K562 (cell line): ENCODE data around the gene SLC26A8. TPM values are rescaled to one million over a fixed set of nuclear protein-coding genes. Genes with fewer than 3 reads are reported as not detected.

ENCODE experiments used
- ATF1 ChIP-seq, 2 experiments: fragments of 450-650 bp in 1 of 2; IDR thresholded peaks; 2 replicates each; pipeline ENCODE4 v1.6.1; 2016; ENCODE audit warnings: missing compliant biosample characterization in 1 of 2, missing genetic modification characterization in 1 of 2
- CBX8 ChIP-seq: fragments of 200-600 bp; sonication (generic); IDR thresholded peaks from 2 replicates; pipeline ENCODE4 v1.6.1; 2012; ENCODE audit warnings: borderline replicate concordance, mixed run types, low read depth, mild to moderate bottlenecking, moderate library complexity, mixed read lengths, low read length, control low read depth, inconsistent platforms; ENCODE audit not compliant: poor library complexity, severe bottlenecking; ENCODE audit errors: extremely low read depth
- ERF ChIP-seq: fragments of 450-650 bp; formaldehyde crosslinking; IDR thresholded peaks from 2 replicates; pipeline ENCODE4 v1.4.0; 2020; ENCODE audit warnings: mild to moderate bottlenecking, mixed read lengths
- HDAC8 ChIP-seq: fragments of 450-650 bp; IDR thresholded peaks from 2 replicates; pipeline ENCODE4 v1.6.1; 2016; ENCODE audit warnings: mild to moderate bottlenecking, missing genetic modification characterization, moderate library complexity, missing compliant biosample characterization
- HLTF ChIP-seq: fragments of 450-650 bp; IDR thresholded peaks from 2 replicates; pipeline ENCODE4 v1.6.1; 2016
- KLF16 ChIP-seq: IDR thresholded peaks from 2 replicates; pipeline ENCODE4 v1.6.1; 2016; ENCODE audit warnings: antibody characterized with exemption
- MCM3 ChIP-seq: fragments of 450-650 bp; IDR thresholded peaks from 2 replicates; pipeline ENCODE4 v1.6.1; 2016
- NFYB ChIP-seq: IDR thresholded peaks from 2 replicates; pipeline ENCODE4 v1.6.1; 2011; ENCODE audit warnings: mild to moderate bottlenecking, moderate library complexity; ENCODE audit not compliant: insufficient read length; ENCODE audit errors: extremely low read depth
- PKNOX1 ChIP-seq: fragments of 450-650 bp; IDR thresholded peaks from 2 replicates; pipeline ENCODE4 v1.6.1; 2016
- ZBTB9 ChIP-seq: fragments of 450-650 bp; formaldehyde crosslinking; IDR thresholded peaks from 2 replicates; pipeline ENCODE4 v1.4.0; 2020; ENCODE audit warnings: mild to moderate bottlenecking, moderate library complexity
- ZNF212 ChIP-seq: fragments of 450-650 bp; formaldehyde crosslinking; IDR thresholded peaks from 2 replicates; pipeline ENCODE4 v1.4.0; 2020; ENCODE audit warnings: mild to moderate bottlenecking
- polyA plus RNA-seq, 8 experiments: library from polyadenylated mRNA; depleted of rRNA in 4 of 8; stranded (reverse) in 5 of 8; unstranded in 3 of 8; fragments of >200 nt; fragmentation: Nextera tagmentation in 2 of 8; fragmentation: Illumina TruSeq in 1 of 8; extraction: Ambion mirVana in 2 of 8; extraction: Trizol in 1 of 8; gene quantifications; 2 replicates each; pipeline versions ENCODE4 v1.2.1 to v1.2.3, GENCODE V29; 2011 to 2014; ENCODE audit warnings: inconsistent platforms in 1 of 8, missing spikeins in 1 of 8
- total RNA-seq, 7 experiments: library from RNA; depleted of rRNA in 6 of 7; stranded (reverse); fragments of >200 nt in 6 of 7; fragmentation: Illumina TruSeq in 2 of 7; extraction: Trizol in 2 of 7; gene quantifications; 2 replicates each; pipeline versions ENCODE4 v1.2.1 to v1.2.3, GENCODE V29; 2011 to 2021; ENCODE audit warnings: low replicate concordance in 1 of 7
- TF ChIP-seq, protein P1 (sequence below): sonication (generic); formaldehyde crosslinking; IDR thresholded peaks from 2 replicates; pipeline ENCODE4 v1.8.0; 2023; ENCODE audit warnings: mild to moderate bottlenecking, missing genetic modification reagents

Gene SLC26A8
- total and polyA plus RNA-seq, 9 of the 15 experiments (the other 6 are each of a cell fraction or from before 2014, with no cell fraction given): not detected

DNA sequence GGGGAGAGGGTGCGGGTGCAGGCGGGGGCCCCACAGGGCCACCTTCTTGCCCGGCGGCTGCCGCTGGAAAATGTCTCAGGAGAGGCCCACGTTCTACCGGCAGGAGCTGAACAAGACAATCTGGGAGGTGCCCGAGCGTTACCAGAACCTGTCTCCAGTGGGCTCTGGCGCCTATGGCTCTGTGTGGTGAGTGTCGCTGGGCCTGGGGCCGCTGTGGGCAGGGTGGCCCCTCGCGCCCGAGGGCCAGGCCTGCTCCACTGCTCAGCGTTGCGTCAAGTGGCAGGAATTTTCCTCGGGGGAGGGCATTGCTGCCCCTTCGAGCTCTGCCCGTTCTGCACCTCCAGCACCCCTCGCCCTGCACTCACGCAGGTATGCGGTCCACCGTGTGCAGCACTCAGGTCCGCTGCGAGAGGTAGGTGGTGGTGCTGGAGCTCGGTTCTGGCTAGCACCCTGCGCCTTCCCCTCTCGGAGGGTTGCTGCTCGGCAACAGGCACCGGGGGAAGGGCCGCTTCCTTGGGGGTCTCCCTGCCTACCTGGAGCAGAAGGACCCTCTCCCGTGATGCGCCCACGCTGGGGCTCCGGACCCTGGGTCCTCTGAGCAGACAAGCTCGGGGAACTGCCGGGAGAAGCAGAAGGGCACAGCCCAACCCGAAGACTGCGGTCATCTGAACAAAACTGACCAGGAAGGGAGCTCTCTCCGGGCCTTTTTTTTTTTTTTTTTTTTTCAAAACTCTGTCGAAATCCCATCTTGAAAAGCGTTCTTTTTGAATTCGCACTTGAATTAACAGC lies 3.8 kb upstream of the SLC26A8 start (continued):
- TF ChIP-seq, protein P1, sequence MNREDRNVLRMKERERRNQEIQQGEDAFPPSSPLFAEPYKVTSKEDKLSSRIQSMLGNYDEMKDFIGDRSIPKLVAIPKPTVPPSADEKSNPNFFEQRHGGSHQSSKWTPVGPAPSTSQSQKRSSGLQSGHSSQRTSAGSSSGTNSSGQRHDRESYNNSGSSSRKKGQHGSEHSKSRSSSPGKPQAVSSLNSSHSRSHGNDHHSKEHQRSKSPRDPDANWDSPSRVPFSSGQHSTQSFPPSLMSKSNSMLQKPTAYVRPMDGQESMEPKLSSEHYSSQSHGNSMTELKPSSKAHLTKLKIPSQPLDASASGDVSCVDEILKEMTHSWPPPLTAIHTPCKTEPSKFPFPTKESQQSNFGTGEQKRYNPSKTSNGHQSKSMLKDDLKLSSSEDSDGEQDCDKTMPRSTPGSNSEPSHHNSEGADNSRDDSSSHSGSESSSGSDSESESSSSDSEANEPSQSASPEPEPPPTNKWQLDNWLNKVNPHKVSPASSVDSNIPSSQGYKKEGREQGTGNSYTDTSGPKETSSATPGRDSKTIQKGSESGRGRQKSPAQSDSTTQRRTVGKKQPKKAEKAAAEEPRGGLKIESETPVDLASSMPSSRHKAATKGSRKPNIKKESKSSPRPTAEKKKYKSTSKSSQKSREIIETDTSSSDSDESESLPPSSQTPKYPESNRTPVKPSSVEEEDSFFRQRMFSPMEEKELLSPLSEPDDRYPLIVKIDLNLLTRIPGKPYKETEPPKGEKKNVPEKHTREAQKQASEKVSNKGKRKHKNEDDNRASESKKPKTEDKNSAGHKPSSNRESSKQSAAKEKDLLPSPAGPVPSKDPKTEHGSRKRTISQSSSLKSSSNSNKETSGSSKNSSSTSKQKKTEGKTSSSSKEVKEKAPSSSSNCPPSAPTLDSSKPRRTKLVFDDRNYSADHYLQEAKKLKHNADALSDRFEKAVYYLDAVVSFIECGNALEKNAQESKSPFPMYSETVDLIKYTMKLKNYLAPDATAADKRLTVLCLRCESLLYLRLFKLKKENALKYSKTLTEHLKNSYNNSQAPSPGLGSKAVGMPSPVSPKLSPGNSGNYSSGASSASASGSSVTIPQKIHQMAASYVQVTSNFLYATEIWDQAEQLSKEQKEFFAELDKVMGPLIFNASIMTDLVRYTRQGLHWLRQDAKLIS (CRISPR knock-in tag): peak; percentile 41; the same call in 1 of the 2 replicates
- no peak for TF ChIP-seq HLTF
- no peak for TF ChIP-seq ZNF212 (CRISPR knock-in tag)
- TF ChIP-seq ERF (CRISPR knock-in tag): no peak
- no peak for TF ChIP-seq PKNOX1
- no peak for TF ChIP-seq KLF16
- TF ChIP-seq HDAC8 (tag): no peak
- no peak for TF ChIP-seq NFYB
- no peak for TF ChIP-seq ATF1 (CRISPR knock-in tag; IDR thresholded peaks at IDR 0.05)
- no peak for TF ChIP-seq ATF1 (tag; IDR thresholded peaks at IDR 0.05)
- no peak for TF ChIP-seq CBX8
- TF ChIP-seq ZBTB9 (CRISPR knock-in tag): 0 out of 2 replicates have a peak, but pooled peaks have one; percentile 10
- no peak for TF ChIP-seq MCM3
